Middle frontal gyrus (tissue), 1 donor: Measurements from ENCODE around the gene CXXC1.
A peak's percentile ranks its signal among the peaks of the same experiment; 100 is the strongest.
"Not testable (repeated sequence)": the region's sequence is repeated elsewhere in the genome, so short reads cannot be mapped to it uniquely, and the experiment has no call there.

Experiments
- DNase-seq: peaks from one replicate; pipeline ENCODE4 v3.0.0-alpha.2; 2015; ENCODE audit warnings: low spot score; ENCODE audit errors: extremely low spot score

The CXXC1 gene

GRCh38 chr18:50287441-50288347 is at the start of gene CXXC1:
CXXC1 (minus strand) TSS chr18:50287692; CDS start chr18:50287589, 103 bp downstream.
- DNase-seq, result peak; percentile 99

- no peak for DNase-seq
These were observed 47.2 kb upstream of the CXXC1 start for GRCh38 chr18:50334546-50335152.

GRCh38 chr18:50331691-50332090 is 44.2 kb upstream of the CXXC1 start:
- DNase-seq, result no peak

- DNase-seq, result no peak
These were observed 42.7 kb upstream of the CXXC1 start for GRCh38 chr18:50330176-50330575.

GRCh38 chr18:50327983-50328382 is 40.5 kb upstream of the CXXC1 start:
- no peak for DNase-seq

- no peak for DNase-seq
These were observed 33.2 kb upstream of the CXXC1 start for GRCh38 chr18:50320719-50321118.

GRCh38 chr18:50315100-50315871 is 27.8 kb upstream of the CXXC1 start:
- no peak for DNase-seq

GRCh38 chr18:50313873-50314460 is 26.5 kb upstream of the CXXC1 start:
- DNase-seq, result no peak

- DNase-seq, result no peak
These were observed 25.6 kb upstream of the CXXC1 start for GRCh38 chr18:50313031-50313607.

- no peak for DNase-seq
These were observed 25.0 kb upstream of the CXXC1 start for GRCh38 chr18:50312296-50313030.

GRCh38 chr18:50311650-50312049 is 24.2 kb upstream of the CXXC1 start:
- no peak for DNase-seq

GRCh38 chr18:50310080-50310479 is 22.6 kb upstream of the CXXC1 start:
- DNase-seq, result no peak

GRCh38 chr18:50308851-50309250 is 21.4 kb upstream of the CXXC1 start:
- not testable (repeated sequence) for DNase-seq

GRCh38 chr18:50307738-50308470 is 20.4 kb upstream of the CXXC1 start:
- DNase-seq, result peak; percentile 89

GRCh38 chr18:50307400-50307737 is 19.9 kb upstream of the CXXC1 start:
- no peak for DNase-seq

GRCh38 chr18:50306944-50307343 is 19.5 kb upstream of the CXXC1 start:
- DNase-seq, result no peak

- no peak for DNase-seq
These were observed 13.6 kb upstream of the CXXC1 start for GRCh38 chr18:50301074-50301473.

- no peak for DNase-seq
These were observed 12.3 kb upstream of the CXXC1 start for GRCh38 chr18:50299626-50300388.
